Subcutaneous abdominal adipose tissue (tissue), 5 donors: ENCODE data around the gene MGRN1.

Experiments used
- H3K27ac ChIP-seq: one replicate; pipeline ENCODE4 v1.7.0; 2013; ENCODE audit warnings: low read depth, mild to moderate bottlenecking, inconsistent platforms, low read length, moderate library complexity
- H3K27me3 ChIP-seq, 5 donors: one replicate each; pipeline ENCODE4 v1.7.0; 2013; ENCODE audit warnings: low read length in 5 of 5, inconsistent platforms in 1 of 5; ENCODE audit not compliant: control insufficient read depth in 5 of 5, insufficient read depth in 4 of 5
- H3K36me3 ChIP-seq, 5 donors: one replicate each; pipeline ENCODE4 v1.7.0; 2013; ENCODE audit warnings: low read length in 5 of 5; ENCODE audit not compliant: control insufficient read depth in 5 of 5, insufficient read depth in 5 of 5
- H3K4me1 ChIP-seq, 5 donors: one replicate each; pipeline ENCODE4 v1.7.0; 2013; ENCODE audit warnings: low read length in 5 of 5, mild to moderate bottlenecking in 3 of 5, moderate library complexity in 1 of 5; ENCODE audit not compliant: control insufficient read depth in 5 of 5, insufficient read depth in 5 of 5
- H3K4me3 ChIP-seq, 5 donors: one replicate each; pipeline ENCODE4 v1.7.0; 2013; ENCODE audit warnings: low read length in 5 of 5, low read depth in 1 of 5
- H3K9ac ChIP-seq, 5 donors: one replicate each; pipeline ENCODE4 v1.7.0; 2013; ENCODE audit warnings: low read length in 5 of 5, mild to moderate bottlenecking in 4 of 5, moderate library complexity in 3 of 5
- H3K9me3 ChIP-seq, 5 donors: one replicate each; pipeline ENCODE4 v1.7.0; 2013; ENCODE audit warnings: low read length in 5 of 5; ENCODE audit not compliant: control insufficient read depth in 5 of 5
- donor health status: healthy.
- donor health status: healthy.
- donor health status: healthy.
- donor health status: healthy.
- donor health status: healthy.

The MGRN1 gene

GRCh38 chr16:4702466-4702808, 77.8 kb downstream of the MGRN1 start:
- Histone ChIP-seq H3K4me3 (no peak overlapping the region), H3K4me1 (no peaks in the 10 kb centered on the region), H3K27me3 (no peaks in the 10 kb centered on the region), H3K9me3 (no peaks in the 10 kb centered on the region), H3K36me3 (peaks cover 0 to 89% (median 71%) of the 10 kb centered on the region in 5 donors), H3K27ac (no peak overlapping the region), H3K9ac (no peak overlapping the region)

- no peak overlapping the region for H3K9ac ChIP-seq
- no peaks in the 10 kb centered on the region for H3K4me1 ChIP-seq
- H3K4me3 ChIP-seq: no peak overlapping the region
- H3K27ac ChIP-seq: no peak overlapping the region
- peaks cover 0 to 75% (median 57%) of the 10 kb centered on the region in 5 donors for H3K36me3 ChIP-seq
- no peaks in the 10 kb centered on the region for H3K27me3 ChIP-seq
- no peaks in the 10 kb centered on the region for H3K9me3 ChIP-seq
These were observed 79.3 kb downstream of the MGRN1 start for GRCh38 chr16:4703906-4704305.

- Histone ChIP-seq H3K4me3 (no peak overlapping the region), H3K27me3 (no peaks in the 10 kb centered on the region), H3K9me3 (no peaks in the 10 kb centered on the region), H3K9ac (no peak overlapping the region), H3K4me1 (no peaks in the 10 kb centered on the region), H3K27ac (no peak overlapping the region), H3K36me3 (peaks cover 0 to 71% (median 52%) of the 10 kb centered on the region in 5 donors)
These were observed 79.9 kb downstream of the MGRN1 start for GRCh38 chr16:4704491-4704890.

GRCh38 chr16:4704913-4705312, 80.3 kb downstream of the MGRN1 start:
- Histone ChIP-seq H3K27ac (no peak overlapping the region), H3K4me3 (no peak overlapping the region), H3K4me1 (no peaks in the 10 kb centered on the region), H3K36me3 (peaks cover 0 to 71% (median 51%) of the 10 kb centered on the region in 5 donors), H3K27me3 (no peaks in the 10 kb centered on the region), H3K9ac (no peak overlapping the region), H3K9me3 (no peaks in the 10 kb centered on the region)

- no peaks in the 10 kb centered on the region for H3K4me1 ChIP-seq
- no peak overlapping the region for H3K9ac ChIP-seq
- peaks cover 0 to 61% (median 43%) of the 10 kb centered on the region in 5 donors for H3K36me3 ChIP-seq
- no peaks in the 10 kb centered on the region for H3K9me3 ChIP-seq
- no peaks in the 10 kb centered on the region for H3K27me3 ChIP-seq
- H3K27ac ChIP-seq: no peak overlapping the region
- no peak overlapping the region for H3K4me3 ChIP-seq
These were observed 82.2 kb downstream of the MGRN1 start for GRCh38 chr16:4706871-4707270.

- Histone ChIP-seq H3K9me3 (no peaks in the 10 kb centered on the region), H3K27me3 (no peaks in the 10 kb centered on the region), H3K36me3 (peaks cover 8 to 65% (median 43%) of the 10 kb centered on the region in 5 donors), H3K27ac (no peak overlapping the region), H3K4me3 (no peak overlapping the region), H3K9ac (no peak overlapping the region), H3K4me1 (no peaks in the 10 kb centered on the region)
These were observed 84.9 kb downstream of the MGRN1 start for GRCh38 chr16:4709481-4709880.

GRCh38 chr16:4713663-4714501, 89.3 kb downstream of the MGRN1 start:
- peaks cover 8 to 56% (median 40%) of the 10 kb centered on the region in 5 donors for H3K36me3 ChIP-seq
- H3K4me1 ChIP-seq: no peaks in the 10 kb centered on the region
- H3K9ac ChIP-seq: no peak overlapping the region
- no peaks in the 10 kb centered on the region for H3K9me3 ChIP-seq
- H3K27ac ChIP-seq: no peak overlapping the region
- H3K4me3 ChIP-seq: no peak overlapping the region
- no peaks in the 10 kb centered on the region for H3K27me3 ChIP-seq

GRCh38 chr16:4714996-4715395, 90.4 kb downstream of the MGRN1 start:
- peak overlapping the region in 1 of 5 donors; percentile 11 for H3K9ac ChIP-seq
- peaks cover 8 to 55% (median 40%) of the 10 kb centered on the region in 5 donors for H3K36me3 ChIP-seq
- H3K4me3 ChIP-seq: no peak overlapping the region
- no peaks in the 10 kb centered on the region for H3K27me3 ChIP-seq
- no peaks in the 10 kb centered on the region for H3K4me1 ChIP-seq
- H3K27ac ChIP-seq: no peak overlapping the region
- H3K9me3 ChIP-seq: no peaks in the 10 kb centered on the region

GRCh38 chr16:4718466-4718865, 93.8 kb downstream of the MGRN1 start:
- Histone ChIP-seq H3K4me1 (no peaks in the 10 kb centered on the region), H3K9me3 (no peaks in the 10 kb centered on the region), H3K27me3 (no peaks in the 10 kb centered on the region), H3K4me3 (no peak overlapping the region), H3K36me3 (peaks cover 2 to 38% (median 30%) of the 10 kb centered on the region in 5 donors), H3K27ac (no peak overlapping the region), H3K9ac (no peak overlapping the region)

GRCh38 chr16:4723071-4723767, 98.6 kb downstream of the MGRN1 start:
- H3K36me3 ChIP-seq: peaks cover 5 to 55% (median 40%) of the 10 kb centered on the region in 5 donors
- H3K27me3 ChIP-seq: no peaks in the 10 kb centered on the region
- peaks cover 0 to 2% (median 0%) of the 10 kb centered on the region in 5 donors for H3K4me1 ChIP-seq
- no peak overlapping the region for H3K27ac ChIP-seq
- no peaks in the 10 kb centered on the region for H3K9me3 ChIP-seq
- no peak overlapping the region for H3K9ac ChIP-seq
- H3K4me3 ChIP-seq: no peak overlapping the region
